ENCODE data around the gene NLRP13. TPM values are rescaled to one million over a fixed set of nuclear protein-coding genes. Genes with fewer than 3 reads are reported as not detected.

Gene NLRP13
- total RNA-seq, 2 experiments from 2014 or later: not detected

DNA sequence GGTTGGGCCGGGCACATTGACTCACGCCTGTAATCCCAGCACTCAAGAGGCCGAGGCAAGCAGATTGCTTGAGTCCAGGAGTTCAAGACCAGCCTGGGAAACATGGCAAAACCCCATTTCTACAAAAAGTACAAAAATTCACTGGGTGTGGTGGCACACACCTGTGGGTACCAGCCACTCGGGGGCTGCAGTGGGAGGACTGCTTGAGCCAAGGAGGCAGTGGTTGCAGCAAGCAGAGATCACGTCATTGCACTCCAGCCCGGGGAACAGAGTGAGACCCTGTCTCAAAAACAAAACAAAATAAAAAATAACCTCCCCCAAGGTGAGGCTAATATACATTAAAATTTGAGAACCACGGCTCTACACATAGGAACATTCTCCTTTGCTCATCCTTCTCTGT is 24.9 kb downstream of the NLRP13 start:
- Histone ChIP-seq H3K9me3 (ENCODE audit: control insufficient read depth in 1 of 2, insufficient read depth in 1 of 2, low read length in 2 of 2) (peaks cover 0 to 8% of the 10 kb centered on the region in 2 experiments), H3K4me1 (ENCODE audit: insufficient read depth, low read length) (no peaks in the 10 kb centered on the region), H3K36me3 (ENCODE audit: insufficient read depth, low read length) (no peaks in the 10 kb centered on the region), H3K4me3 (ENCODE audit: low read length) (no peak overlapping the region), H3K27me3 (ENCODE audit: control insufficient read depth in 1 of 2, insufficient read depth in 2 of 2, low read length in 2 of 2) (no peaks in the 10 kb centered on the region), H3K27ac (ENCODE audit: low read depth in 1 of 2, low read length in 2 of 2) (no peak overlapping the region)
- intact Hi-C loops (cut with DNase I, micrococcal nuclease): no loop called here
- TF ChIP-seq, protein P1, sequence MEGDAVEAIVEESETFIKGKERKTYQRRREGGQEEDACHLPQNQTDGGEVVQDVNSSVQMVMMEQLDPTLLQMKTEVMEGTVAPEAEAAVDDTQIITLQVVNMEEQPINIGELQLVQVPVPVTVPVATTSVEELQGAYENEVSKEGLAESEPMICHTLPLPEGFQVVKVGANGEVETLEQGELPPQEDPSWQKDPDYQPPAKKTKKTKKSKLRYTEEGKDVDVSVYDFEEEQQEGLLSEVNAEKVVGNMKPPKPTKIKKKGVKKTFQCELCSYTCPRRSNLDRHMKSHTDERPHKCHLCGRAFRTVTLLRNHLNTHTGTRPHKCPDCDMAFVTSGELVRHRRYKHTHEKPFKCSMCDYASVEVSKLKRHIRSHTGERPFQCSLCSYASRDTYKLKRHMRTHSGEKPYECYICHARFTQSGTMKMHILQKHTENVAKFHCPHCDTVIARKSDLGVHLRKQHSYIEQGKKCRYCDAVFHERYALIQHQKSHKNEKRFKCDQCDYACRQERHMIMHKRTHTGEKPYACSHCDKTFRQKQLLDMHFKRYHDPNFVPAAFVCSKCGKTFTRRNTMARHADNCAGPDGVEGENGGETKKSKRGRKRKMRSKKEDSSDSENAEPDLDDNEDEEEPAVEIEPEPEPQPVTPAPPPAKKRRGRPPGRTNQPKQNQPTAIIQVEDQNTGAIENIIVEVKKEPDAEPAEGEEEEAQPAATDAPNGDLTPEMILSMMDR (IDR thresholded peaks at IDR 0.05): no peak
- no peak for ATAC-seq (ENCODE audit: poor library complexity)
- H3K27ac Mint-ChIP-seq: no peak overlapping the region
- ChIA-PET POLR2A (no interaction called here), CTCF (no interaction called here)
- H3K4me1 Mint-ChIP-seq (ENCODE audit: low read depth): no peaks in the 10 kb centered on the region
- peaks cover 12% of the 10 kb centered on the region for H3K9me3 Mint-ChIP-seq
- no peaks in the 10 kb centered on the region for H3K36me3 Mint-ChIP-seq (ENCODE audit: low read depth)
- H3K4me3 Mint-ChIP-seq: no peak overlapping the region
- peaks cover 11% of the 10 kb centered on the region for H3K27me3 Mint-ChIP-seq
- DNase-seq: no peak

DNA sequence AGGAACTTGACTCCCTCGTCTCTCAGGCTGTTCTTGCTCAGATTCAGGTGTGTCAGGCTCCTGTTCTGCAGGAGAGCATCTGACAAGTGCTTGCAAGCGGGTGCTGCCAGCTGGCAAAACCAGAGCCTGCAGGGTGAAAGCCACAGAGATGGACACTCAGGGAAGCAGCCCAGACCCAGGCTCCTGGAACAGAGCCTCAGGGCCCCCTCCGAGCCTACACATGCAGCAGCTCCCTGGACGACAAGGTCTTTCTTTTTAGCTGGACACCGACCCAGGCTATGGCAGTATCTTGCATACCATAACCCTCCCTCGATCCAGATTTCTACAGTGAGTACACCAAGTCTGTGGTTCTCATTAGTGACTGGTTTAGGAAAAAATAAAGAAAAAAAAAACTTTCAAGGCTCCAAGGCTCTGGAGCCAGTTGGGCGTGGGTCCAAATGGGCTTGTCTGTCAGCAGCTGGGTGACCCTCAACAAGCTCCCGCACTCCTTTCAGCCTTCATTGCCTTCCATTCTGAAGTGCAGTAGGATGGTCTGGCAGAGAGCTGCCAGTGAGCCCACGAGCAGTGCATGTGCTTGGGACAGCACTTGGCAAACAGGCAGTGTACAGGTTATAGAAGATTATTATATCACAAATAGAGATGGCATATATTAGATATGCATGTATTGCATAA is 29.9 kb downstream of the NLRP13 start:
- no peak overlapping the region for H3K27ac Mint-ChIP-seq
- no peaks in the 10 kb centered on the region for H3K4me1 ChIP-seq (ENCODE audit: insufficient read depth, low read length)
- peaks cover 4% of the 10 kb centered on the region for H3K9me3 Mint-ChIP-seq
- DNase-seq (no peak), ATAC-seq (ENCODE audit: poor library complexity) (no peak)
- H3K9me3 ChIP-seq (ENCODE audit: control insufficient read depth in 1 of 2, insufficient read depth in 1 of 2, low read length in 2 of 2): peaks cover 0 to 19% of the 10 kb centered on the region in 2 experiments
- H3K27ac ChIP-seq (ENCODE audit: low read depth in 1 of 2, low read length in 2 of 2): no peak overlapping the region
- intact Hi-C loops (cut with DNase I, micrococcal nuclease): no loop called here
- POLR2A ChIA-PET: no interaction called here
- no peaks in the 10 kb centered on the region for H3K36me3 Mint-ChIP-seq (ENCODE audit: low read depth)
- peaks cover 5% of the 10 kb centered on the region for H3K27me3 Mint-ChIP-seq
- no peaks in the 10 kb centered on the region for H3K4me1 Mint-ChIP-seq (ENCODE audit: low read depth)
- H3K4me3 ChIP-seq (ENCODE audit: low read length): no peak overlapping the region
- CTCF ChIA-PET: no interaction called here
- no peaks in the 10 kb centered on the region for H3K36me3 ChIP-seq (ENCODE audit: insufficient read depth, low read length)
- no peaks in the 10 kb centered on the region for H3K27me3 ChIP-seq (ENCODE audit: control insufficient read depth in 1 of 2, insufficient read depth in 2 of 2, low read length in 2 of 2)
- no peak overlapping the region for H3K4me3 Mint-ChIP-seq
- TF ChIP-seq, protein P1 (IDR thresholded peaks at IDR 0.05): no peak

DNA sequence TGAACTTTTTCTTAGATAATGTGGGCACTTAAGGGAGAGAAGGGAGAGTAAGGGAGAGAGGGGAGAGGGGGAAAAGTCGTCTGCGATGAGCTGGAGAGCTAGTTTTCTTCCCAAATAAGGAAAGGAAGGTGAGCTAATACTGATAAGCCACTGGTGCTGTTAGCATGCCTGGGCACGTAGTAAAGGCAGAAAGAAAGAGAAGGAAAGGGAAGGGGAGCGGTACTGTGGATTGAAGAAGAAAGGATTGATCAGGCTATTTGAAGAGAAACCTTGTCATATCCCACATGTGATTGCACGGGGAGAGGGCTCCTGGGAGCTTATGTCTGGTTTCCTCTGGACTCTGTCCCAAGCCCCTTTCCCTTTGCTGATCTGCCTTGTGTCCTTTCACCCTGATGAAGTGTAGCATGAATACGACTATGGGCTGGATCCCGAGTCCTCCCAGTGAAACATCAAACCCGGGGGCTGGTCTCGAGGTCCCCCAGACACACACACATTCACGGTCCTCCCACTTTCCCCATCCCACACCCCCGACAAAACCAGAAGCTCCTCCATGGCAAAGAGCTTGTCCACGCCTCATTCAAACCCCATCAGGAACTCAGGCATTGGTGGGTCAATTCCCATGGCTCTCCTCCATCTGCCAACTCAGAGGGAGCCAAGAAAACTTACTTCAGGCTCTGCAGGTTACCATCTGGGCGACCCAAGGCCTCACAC is 30.6 kb downstream of the NLRP13 start:
- POLR2A ChIA-PET: no interaction called here
- TF ChIP-seq, protein P1 (IDR thresholded peaks at IDR 0.05): no peak
- no peak for DNase-seq

More for the DNA sequence above, 30.6 kb downstream of the NLRP13 start:
- Mint-ChIP-seq H3K4me3 (no peak overlapping the region), H3K27me3 (peaks cover 3% of the 10 kb centered on the region), H3K27ac (no peak overlapping the region), H3K36me3 (ENCODE audit: low read depth) (no peaks in the 10 kb centered on the region), H3K4me1 (ENCODE audit: low read depth) (no peaks in the 10 kb centered on the region), H3K9me3 (peaks cover 4% of the 10 kb centered on the region)
- no peaks in the 10 kb centered on the region for H3K36me3 ChIP-seq (ENCODE audit: insufficient read depth, low read length)
- no peak for ATAC-seq (ENCODE audit: poor library complexity)
- no peak overlapping the region for H3K4me3 ChIP-seq (ENCODE audit: low read length)
- intact Hi-C loops (cut with DNase I, micrococcal nuclease): no loop called here
- H3K27ac ChIP-seq (ENCODE audit: low read depth in 1 of 2, low read length in 2 of 2): no peak overlapping the region
- H3K9me3 ChIP-seq (ENCODE audit: control insufficient read depth in 1 of 2, insufficient read depth in 1 of 2, low read length in 2 of 2): peaks cover 0 to 17% of the 10 kb centered on the region in 2 experiments
- H3K4me1 ChIP-seq (ENCODE audit: insufficient read depth, low read length): no peaks in the 10 kb centered on the region
- CTCF ChIA-PET: no interaction called here
- H3K27me3 ChIP-seq (ENCODE audit: control insufficient read depth in 1 of 2, insufficient read depth in 2 of 2, low read length in 2 of 2): no peaks in the 10 kb centered on the region
